AG04449 (cell line): ENCODE results near the gene MTHFS.

Experiments
- CTCF ChIA-PET: fragments of 350-600 bp; formaldehyde crosslinking; extraction: SDS; loops from one replicate; lab custom pipeline; 2021; ENCODE audit warnings: antibody characterized with exemption; lab: Yijun Ruan, JAX
- POLR2A ChIA-PET: fragments of 400-600, 350-600 bp; formaldehyde crosslinking; extraction: SDS; loops from one replicate; lab custom pipeline; 2020; ENCODE audit warnings: antibody characterized with exemption, inconsistent platforms; lab: Yijun Ruan, JAX
- DNase-seq: peaks from one replicate; pipeline ENCODE4 v3.0.0-alpha.2; 2010; ENCODE audit warnings: low read depth, low spot score
- H3K4me3 ChIP-seq: 2 replicates; pipeline ENCODE4 v1.5.1; 2011; ENCODE audit warnings: low read depth, mild to moderate bottlenecking, control low read depth, low read length
- CTCF ChIP-seq: IDR thresholded peaks from one replicate; pipeline ENCODE4 v1.5.1; 2011; ENCODE audit warnings: mild to moderate bottlenecking, moderate library complexity, low read length, control low read depth, inconsistent platforms; ENCODE audit not compliant: insufficient read depth; ENCODE audit errors: missing control alignments

Gene MTHFS

GRCh38 chr15:79884204-79884596, 12.6 kb downstream of the MTHFS start:
- no peak for DNase-seq
- no peak overlapping the region for H3K4me3 ChIP-seq
- no peak for TF ChIP-seq CTCF
- ChIA-PET POLR2A (no interaction called here), CTCF (interaction anchor here (4.0 kb wide), 1 partner anchor 11 kb away, joined by 17 read pairs; the partner anchor contains the start of gene MTHFS)

- no peak for TF ChIP-seq CTCF
- no peak overlapping the region for H3K4me3 ChIP-seq
- ChIA-PET CTCF (interaction anchor here (1.5 to 4.0 kb wide), 3 partner anchors 12 to 544 kb away, joined by 5 to 17 read pairs (median 8); partner anchors contain the start of gene MTHFS), POLR2A (no interaction called here)
- no peak for DNase-seq
These were observed 13.1 kb downstream of the MTHFS start for GRCh38 chr15:79883579-79884203.

DNA sequence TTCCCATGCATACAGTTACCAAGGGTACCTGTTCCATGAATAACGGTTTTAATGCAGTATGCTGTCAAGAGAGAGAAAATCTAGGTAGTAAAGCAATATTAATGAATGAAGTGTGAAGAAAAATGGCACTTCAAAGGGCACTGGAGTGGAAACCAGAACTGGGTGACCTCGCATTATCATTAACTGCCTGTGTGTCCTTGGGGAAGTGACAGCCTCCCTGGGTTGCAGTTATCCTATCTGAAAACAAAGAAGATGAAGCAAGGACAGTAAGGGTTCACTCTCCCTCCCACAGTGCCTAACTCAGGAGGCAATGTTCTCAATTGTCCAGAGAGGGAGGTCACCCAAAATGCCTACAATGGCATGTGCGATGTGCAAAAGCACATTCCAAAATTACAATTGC, 15.1 kb downstream of the MTHFS start:
- ChIA-PET POLR2A (no interaction called here), CTCF (interaction anchor here (0.8 to 4.0 kb wide), 3 partner anchors 14 to 291 kb away, joined by 3 to 17 read pairs (median 8); partner anchors contain the start of gene MTHFS)
- no peak overlapping the region for H3K4me3 ChIP-seq
- no peak for TF ChIP-seq CTCF
- DNase-seq = no peak

- no peak for DNase-seq
- no peak for TF ChIP-seq CTCF
- CTCF ChIA-PET = interaction anchor here (4.0 kb wide), 1 partner anchor 14 kb away, joined by 17 read pairs; the partner anchor contains the start of gene MTHFS
- H3K4me3 ChIP-seq = no peak overlapping the region
- POLR2A ChIA-PET = no interaction called here
These were observed 15.6 kb downstream of the MTHFS start for GRCh38 chr15:79881254-79881653.

- H3K4me3 ChIP-seq = no peak overlapping the region
- no peak for TF ChIP-seq CTCF
- ChIA-PET POLR2A (no interaction called here), CTCF (no interaction called here)
- no peak for DNase-seq
These were observed 18.6 kb downstream of the MTHFS start for GRCh38 chr15:79878078-79878705.

- no peak overlapping the region for H3K4me3 ChIP-seq
- TF ChIP-seq CTCF = no peak
- no peak for DNase-seq
- POLR2A ChIA-PET = no interaction called here
- CTCF ChIA-PET = interaction anchor here (0.6 to 2.5 kb wide), 3 partner anchors 14 to 26 kb away, joined by 3 to 5 read pairs (median 3); no protein-coding TSS in a partner anchor
These were observed 21.6 kb downstream of the MTHFS start for GRCh38 chr15:79875213-79875612.
